HG02970 (cell line): ENCODE data around the gene PRPH2.

Experiments used
- ATAC-seq: cut with Tn5 transposase; IDR thresholded peaks from one replicate; pipeline ENCODE4 v1.9.1; 2021; ENCODE audit warnings: mild to moderate bottlenecking, moderate library complexity, moderate number of reproducible peaks; ENCODE audit not compliant: unreplicated experiment, low FRiP score

PRPH2 gene, protein sequence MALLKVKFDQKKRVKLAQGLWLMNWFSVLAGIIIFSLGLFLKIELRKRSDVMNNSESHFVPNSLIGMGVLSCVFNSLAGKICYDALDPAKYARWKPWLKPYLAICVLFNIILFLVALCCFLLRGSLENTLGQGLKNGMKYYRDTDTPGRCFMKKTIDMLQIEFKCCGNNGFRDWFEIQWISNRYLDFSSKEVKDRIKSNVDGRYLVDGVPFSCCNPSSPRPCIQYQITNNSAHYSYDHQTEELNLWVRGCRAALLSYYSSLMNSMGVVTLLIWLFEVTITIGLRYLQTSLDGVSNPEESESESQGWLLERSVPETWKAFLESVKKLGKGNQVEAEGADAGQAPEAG

DNA sequence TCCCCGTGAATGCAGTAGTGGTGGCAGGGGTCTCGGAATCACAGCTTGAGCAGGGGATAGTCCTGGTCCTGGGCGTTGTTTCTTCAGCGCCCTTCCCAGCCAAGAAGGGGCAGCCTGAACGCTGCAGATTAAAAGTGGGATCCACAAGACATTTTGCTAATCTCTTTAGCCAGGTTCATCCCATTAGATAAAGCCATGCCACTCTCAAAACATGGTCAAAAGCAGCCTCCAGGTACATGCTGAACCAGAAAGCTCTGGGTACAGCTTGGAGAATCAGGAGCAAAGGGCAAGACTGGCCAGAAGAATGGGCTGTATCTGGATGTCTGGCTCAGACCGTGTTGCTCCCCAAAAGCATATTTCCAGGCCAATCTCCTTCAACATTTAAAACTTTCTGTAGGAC is at the start of gene PRPH2:
Gene PRPH2, minus strand, starts transcription at position 101 of the 400 bp plus-strand sequence. CDS start 263 bp downstream, outside the sequence.
- no peak for ATAC-seq

DNA sequence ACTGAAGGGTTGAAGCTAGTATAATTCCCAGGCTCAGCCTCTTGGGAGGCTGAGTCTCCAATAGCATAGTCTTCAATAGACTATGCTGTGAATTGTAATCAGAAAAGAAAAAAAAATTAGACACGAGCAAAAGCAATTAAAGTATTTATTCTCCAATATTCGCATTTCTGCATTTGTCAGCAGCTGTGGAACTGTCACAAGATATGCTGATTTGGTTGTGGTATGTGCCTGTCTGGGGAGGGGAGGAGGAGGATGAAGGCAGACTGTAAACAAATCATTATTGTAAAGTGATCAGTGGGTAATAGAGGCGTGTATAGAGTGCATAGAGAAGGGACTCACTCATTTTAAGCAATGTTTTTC is 49.3 kb upstream of the PRPH2 start:
- no peak for ATAC-seq

DNA sequence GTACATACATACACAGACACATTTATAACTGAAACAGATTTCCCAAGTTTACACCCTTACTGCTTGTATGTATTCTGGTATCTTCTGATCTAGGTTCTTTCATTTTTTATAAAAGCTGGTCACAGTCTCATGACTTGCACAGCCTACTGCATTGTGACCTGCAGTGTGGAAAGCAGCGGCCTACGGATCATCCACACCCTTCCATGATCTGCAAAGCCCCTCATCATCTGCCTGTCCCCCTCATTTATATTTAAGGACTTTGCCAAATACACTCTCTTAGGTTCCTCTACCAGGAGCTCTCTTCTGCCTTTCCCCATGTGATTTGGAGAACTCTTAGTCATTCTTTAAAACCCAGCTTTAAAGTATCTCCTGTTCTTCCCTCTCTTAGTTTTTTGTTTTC is 47.4 kb upstream of the PRPH2 start:
- ATAC-seq, result no peak

DNA sequence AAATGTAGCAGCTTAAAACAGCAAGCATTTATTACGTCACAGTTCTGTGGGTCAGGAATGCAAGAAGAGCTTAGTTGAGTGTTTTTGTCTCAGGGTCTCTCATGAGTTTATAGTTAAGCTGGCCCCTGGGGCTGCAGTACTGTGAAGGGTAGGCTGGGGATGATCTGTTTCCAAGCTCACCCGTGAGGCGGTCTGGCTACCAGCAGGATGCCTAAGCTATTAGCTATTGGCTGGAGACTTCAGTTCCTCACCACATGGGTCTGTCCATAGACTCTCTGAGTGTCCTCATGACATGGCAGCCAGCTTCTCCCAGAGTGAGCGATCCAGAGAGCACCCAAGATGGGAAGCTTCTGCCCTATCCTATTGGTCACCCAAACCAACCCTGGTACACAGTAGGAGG is 46.7 kb upstream of the PRPH2 start:
- no peak for ATAC-seq

DNA sequence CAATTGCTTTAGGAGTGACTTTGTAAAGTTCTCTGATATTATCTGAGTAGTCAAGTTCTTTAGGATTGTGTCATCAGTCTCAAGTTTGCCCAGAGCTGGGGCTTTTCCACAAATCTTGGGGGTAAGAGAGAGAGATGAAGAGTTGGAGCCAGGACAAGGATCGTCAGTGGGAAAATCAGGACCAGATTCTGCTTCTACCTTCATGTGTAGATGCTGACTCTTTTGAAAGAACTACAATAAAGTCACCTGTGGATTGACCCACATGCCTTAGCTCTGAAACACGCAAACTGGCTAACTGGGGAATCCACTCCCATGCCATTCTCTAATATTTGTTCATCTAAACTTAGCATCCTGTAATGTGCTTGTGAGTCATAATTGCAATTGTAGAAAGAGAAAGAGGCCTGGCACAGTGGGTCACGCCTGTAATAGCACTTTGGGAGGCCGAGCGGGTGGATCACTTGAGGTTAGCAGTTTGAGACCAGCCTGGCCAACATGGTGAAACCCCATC is 43.8 kb upstream of the PRPH2 start:
- ATAC-seq, result no peak

DNA sequence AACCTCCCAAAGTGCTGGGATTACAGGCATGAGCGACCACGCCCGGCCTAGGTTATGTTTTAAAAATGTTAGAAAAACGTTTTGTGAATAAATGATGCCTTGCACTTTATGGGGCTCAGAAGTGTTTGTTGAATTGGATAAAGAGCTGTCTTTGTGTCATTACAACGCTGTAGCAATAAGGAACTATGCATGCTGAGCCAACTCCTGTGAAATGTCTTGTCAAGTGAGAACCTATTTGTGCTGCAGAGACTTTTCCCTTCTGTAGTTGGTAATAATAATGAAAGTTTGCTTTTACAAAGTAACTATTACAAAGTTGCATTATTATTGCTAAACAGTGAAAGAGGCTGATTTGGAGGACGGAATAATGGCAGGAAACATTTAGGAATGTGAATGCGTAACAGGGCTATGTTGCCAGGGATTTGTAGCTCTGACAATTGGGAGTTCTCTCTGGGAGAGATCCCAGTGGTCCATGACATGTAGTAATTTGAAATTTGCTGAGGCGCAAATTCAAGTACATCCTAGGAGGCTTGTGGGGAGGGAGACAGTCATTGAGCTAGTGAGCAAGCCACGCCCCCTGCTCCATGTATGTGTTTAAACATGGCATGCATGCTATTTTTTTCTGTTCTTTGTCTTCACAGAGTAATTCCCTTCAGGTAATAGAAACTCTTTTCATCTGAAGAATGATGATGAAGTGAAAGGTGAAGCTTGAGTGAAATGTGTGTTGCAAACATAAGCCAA is 42.7 kb upstream of the PRPH2 start:
- no peak for ATAC-seq

DNA sequence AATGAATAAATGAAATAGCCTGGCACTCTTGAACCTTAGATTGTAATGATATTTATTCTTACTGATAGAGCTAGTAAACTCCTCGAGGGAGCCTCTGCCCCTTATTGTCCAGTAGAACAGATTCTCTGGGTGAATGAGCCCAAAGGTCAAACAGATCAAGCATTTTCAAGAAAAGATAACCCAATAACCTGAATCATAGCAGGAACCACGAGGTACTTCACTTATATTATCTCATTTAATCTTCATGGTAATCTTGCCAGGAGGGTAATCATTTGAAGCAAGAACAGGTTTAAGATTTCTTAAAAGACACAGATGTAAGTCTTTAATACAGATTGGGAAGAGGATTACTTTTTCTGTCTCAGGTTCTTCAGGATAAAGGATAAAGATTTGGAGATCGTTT is 40.6 kb upstream of the PRPH2 start:
- no peak for ATAC-seq

DNA sequence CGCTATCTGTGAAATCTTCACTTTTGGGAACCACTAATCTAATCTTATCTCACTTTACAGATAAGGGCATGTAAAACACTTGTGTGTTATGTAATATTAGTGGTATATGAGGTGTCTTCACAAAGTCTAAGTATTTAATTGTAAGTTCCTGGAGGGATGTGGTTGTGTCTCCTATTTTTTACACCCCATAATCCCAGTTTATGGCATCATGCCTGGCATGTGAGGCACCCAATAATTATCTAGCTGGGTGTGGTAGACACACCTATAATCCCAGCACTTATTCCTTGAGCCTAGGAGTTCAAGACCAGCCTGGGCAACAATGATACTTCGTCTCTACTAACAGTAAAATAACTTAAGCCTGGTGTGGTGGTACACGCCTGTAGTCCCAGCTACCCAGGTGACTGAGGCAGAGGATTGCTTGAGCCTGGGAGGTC is 40.0 kb upstream of the PRPH2 start:
- no peak for ATAC-seq

DNA sequence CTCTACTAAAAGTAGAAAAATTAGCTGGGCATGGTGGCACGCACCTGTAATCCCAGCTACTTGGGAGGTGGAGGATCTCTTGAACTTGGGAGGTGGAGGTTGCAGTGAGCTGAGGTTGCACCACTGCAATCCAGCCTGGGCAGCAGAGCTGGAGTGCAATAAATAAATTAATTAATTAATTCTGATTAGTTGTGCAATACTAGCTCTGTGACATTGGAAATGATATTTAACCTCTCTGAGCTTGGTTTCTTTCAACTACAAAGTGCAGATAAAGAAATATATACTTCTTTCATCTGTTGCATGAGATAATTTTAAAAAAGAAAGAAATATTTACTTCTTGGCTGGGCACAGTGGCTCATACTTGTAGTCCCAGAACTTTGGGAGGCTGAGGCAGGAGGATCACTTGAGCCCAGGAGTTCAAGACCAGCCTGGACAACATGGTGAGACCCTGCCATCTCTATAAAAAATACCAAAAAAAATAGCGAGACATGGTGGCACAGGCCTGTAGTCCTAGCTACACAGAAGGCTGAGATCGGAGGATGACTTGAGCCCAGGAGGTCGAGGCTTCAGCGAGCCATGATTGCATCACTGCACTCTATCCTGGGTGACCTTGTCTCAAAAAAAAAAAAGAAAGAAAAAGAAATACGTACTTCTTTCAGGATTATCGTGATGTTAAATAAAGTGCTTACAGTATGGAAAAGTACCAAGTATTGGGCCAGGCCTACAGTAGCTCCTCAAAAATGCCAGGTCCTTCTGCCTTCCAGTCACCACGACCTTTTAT is 39.1 kb upstream of the PRPH2 start:
- ATAC-seq, result no peak

DNA sequence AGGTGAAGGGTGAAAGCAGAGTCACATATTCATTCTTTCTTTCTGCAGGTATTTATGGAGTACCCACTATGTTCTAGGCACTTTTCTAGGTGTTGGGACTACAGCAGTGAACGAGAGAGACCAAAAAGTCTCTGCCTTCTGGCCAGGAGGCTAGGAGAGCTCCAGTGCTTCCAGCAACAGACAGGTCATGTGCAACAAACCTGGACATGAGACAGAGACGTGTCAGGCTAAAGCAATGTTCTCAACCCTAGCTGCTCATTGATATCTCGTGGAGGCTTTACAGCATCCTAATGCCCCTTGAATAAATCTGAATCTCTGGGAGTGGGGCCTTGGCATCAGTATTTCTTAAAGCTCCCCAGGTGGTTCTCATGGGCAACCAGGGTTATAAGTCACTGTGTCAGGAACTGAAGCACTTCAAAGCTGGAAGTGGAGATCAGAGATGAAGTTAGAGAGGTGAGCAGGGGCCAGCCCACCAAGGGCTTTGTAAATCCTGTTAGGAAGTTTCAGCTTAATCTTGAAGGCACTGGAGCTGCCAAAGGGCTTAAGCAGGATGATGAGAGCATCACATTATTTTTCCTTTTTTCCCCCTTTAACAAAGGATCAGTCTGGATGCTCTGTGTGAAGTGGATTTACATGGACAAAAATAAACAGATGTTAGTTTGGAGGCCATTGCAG is 36.5 kb upstream of the PRPH2 start:
- ATAC-seq, result no peak

DNA sequence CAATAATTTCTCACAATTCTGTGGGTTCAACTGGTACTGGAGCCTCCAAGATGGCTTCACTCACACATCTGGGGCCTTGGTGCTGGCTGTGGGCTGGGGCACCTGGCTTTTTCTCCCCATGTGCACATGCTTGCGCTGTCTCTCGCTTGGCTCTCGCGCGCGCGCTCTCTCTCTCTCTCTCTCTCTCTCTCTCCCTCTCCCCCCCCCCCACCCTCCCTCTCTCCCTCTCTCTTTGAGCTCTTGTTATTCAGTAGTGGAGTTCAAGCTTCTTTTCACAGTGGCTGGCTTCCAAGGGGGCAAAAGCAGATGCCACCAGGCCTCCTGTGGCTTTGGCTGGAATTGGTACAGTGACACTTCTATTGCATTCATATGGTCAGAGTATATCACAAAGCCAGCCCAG is 34.3 kb upstream of the PRPH2 start:
- ATAC-seq, result no peak

DNA sequence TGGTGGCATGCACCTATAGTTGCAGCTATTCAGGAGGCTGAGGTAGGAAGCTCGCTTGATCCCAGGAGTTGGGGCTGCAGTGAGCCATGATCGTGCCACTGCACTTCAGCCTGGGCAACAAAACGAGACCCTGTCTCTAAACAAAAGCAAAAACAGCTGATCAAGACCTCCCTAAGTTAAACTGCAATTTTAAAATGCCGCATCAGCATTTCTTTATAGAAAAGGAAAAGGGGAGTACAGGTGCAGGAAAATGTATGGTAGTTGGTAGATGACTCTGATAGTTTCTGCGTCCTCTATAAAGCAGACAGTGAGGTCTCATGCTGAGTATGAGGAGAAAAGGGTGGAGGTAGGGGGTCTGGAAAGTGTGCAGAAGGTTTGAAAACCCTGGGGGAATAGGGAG is 32.4 kb upstream of the PRPH2 start:
- no peak for ATAC-seq

DNA sequence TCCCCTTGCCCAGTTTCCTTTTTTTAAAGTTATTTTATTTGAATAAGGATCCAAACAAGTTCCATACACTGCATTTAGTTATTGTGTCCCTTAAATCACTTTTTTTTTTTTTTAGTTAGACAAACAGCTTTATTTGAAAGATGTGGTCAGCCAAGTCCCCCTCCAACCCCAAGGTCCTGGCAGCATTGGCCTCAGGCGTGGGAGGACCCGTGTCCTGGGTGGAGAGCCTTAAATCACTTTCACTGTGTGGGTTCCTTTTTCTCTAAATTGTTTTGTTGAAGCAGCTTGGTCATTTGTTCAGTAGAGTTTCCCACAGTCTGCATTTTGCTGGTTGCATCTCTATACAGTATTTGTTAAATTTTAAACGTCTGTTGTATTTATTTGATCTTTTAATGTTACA is 28.7 kb upstream of the PRPH2 start:
- ATAC-seq, result no peak

DNA sequence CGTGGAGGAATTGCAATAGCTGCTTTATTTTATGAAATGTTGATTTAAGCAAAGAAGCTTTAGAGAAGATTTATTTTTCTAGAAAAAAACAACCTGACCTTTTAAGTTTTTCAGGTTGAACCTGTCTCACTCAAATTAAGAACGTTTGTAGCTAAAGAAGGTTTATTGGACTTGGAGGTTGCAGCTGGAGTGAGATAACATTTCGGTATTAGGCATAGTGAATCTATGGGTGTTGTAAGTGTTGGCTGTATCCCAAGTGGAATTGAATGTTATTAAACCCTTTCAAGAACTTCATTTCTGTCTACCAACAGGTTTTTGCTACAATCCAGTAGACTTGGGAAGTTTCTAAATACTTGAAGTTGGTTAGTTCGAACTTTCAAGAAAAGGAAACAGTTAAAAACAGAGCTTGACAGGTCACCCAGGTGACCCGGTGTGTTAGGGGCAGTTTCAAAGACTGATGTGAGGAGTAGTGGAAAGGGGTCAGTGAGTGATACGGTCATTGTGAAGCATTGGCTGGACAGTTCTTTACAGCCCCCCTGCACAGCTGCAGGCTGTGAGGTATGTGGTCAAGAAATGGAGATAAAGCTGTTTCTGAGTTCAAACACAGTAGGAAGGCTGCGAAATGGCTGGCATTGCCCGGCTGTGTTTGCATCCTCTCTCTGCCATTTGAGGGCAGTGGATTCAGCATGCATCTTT is 26.0 kb upstream of the PRPH2 start:
- no peak for ATAC-seq

DNA sequence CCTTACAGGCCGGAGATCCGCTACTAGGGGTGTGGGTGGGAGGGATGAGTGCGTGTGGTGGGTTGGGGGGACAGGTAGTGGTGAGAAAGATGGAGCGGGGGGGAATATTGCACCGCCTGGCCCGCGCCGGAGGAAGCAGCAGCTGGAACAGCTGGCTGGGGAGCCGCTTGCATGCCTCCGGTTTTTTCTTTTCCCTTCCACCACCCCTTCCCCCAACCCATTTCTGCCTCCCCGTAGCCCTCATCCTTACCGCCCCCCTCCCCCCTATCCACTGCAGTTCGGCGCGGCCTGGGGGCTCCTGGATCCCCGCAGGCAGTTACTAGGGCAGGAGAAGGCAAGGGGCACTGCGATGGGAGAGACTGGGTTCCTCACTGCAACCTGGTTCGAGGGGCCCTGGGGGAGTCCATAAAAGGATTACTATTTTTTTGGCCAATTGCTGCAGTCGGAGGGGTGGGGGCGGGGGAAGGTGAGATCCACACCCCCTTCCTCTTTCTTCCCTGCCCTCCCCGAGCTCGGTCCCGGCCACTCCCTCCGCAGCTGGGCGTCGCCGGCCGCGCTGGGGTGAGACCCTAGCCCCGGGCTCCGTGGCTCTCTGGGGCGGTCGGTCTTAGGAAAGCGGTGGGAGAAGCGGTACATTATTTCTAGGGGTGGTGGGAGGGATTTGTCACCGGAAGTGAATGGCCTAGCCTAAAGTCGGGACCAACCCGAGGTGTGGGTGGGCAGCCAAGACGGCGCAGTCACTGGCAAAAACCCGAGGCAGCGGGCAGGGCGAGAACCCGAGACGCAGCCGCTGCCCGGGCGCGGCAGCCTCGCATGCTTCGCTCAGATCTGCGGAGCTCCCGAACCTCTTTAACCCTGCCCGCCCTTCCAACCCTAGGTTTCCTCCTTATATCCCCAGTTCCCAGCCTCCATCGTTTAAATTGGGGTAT is 24.3 kb upstream of the PRPH2 start:
- peak; percentile 49 for ATAC-seq

DNA sequence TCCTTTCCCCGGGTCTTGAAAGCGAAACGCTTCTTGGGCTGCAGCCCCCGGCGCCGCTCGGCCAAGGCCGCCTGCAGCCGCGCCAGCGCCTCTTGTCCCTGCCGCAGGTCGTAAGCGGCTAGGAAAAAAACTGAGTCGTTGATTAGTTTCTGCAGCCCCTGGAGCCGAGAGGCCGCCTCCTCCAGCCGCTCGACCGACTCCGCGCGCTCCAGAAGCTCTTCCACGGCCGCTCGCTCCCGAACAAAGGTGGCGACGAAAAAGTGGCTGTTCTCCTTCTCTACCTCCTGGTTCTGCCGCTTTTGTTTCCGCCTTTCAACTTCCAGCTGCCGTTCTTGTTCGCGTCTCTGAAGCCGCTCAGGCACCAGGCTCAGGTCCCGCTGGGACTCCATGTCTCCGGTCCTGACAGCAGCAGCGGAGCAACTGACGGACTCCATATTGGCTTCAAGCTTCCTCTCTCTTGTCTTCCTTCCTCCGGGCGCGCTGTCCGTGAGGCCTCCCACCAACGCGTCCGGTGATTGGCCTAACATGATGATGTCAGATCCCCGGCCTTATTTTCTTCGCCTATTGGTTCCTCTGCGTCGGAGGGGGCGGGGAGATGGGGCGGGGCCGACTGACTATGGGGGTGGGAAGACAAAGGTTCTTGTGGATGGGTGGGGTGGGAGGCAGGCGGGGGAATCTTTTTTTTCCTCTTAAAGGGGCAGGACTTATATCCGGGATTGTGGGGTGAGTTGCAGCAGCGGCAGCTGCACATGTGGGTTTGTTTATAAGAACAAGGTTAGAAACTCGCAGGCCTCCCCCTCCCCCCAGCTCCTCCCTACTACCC is 23.5 kb upstream of the PRPH2 start, which contains the start of gene TBCC:
Gene TBCC, minus strand, starts transcription at position 464 of the 823 bp plus-strand sequence. Its CDS starts 30 bp downstream, at position 434.
- peak; percentile 70 for ATAC-seq

DNA sequence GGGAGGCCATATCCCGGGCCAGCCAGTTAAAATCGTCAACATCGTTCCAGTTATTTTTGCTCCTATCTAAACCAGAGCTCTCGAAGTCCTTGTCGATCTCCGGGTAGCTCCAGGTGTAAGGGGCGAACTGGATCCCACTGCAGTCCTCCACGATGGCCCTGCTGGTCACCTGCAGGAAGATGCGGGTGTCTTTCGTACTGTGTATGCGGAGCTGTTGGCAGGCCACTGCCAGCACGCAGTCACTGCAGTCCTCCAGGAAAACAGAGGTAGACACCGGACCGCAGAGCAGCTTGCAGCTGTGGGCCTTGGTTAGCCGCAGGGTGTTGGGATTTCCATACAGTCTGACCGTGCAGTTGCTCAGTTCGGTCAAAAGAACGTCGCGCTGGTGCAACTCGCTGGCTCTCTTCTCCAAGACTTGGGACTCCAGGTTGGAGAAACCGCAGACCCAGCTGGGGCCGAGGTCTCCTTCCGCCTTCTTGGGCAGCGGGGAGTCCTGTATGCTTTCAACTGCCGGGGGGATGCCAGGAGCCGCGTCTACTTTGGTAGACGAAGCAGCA is 22.8 kb upstream of the PRPH2 start:
- ATAC-seq, result no peak
